Activated naive CD4-positive, alpha-beta T cell (primary cell): ENCODE data around the gene ZNF222.

Experiments used
- DNase-seq, 4 experiments: peaks; one replicate each; lab custom pipeline; 2025; lab: John Stamatoyannopoulos, UW

The ZNF222 gene

GRCh38 chr19:44025217-44025936 lies at the start of gene ZNF222:
ZNF222 (plus strand) TSS chr19:44025379; CDS start chr19:44025437, 58 bp downstream.
- DNase-seq: peak; percentile 18 to 54 (median 31)

- DNase-seq: no peak
These were observed 48.4 kb upstream of the ZNF222 start for GRCh38 chr19:43976732-43977131.

GRCh38 chr19:43983544-43983911 lies 41.7 kb upstream of the ZNF222 start:
- DNase-seq: no peak

- DNase-seq: peak; percentile 16 to 28 (median 22)
These were observed 41.1 kb upstream of the ZNF222 start, which contains the start of gene ZNF155 for GRCh38 chr19:43983912-43984686. ZNF155 (plus strand) TSS chr19:43984188; CDS start chr19:43988544, 4,356 bp downstream.

GRCh38 chr19:43984687-43985000 lies 40.5 kb upstream of the ZNF222 start:
- DNase-seq: no peak

GRCh38 chr19:43997631-43998290 lies 27.4 kb upstream of the ZNF222 start:
- DNase-seq: no peak

GRCh38 chr19:44002212-44002565 lies 23.0 kb upstream of the ZNF222 start:
- no peak for DNase-seq

- DNase-seq: peak; percentile 31 to 65 (median 56)
These were observed 22.4 kb upstream of the ZNF222 start, which contains the start of gene ZNF230 for GRCh38 chr19:44002566-44003460. ZNF230 (plus strand) TSS chr19:44002957; CDS start chr19:44007079, 4,122 bp downstream.

GRCh38 chr19:44003461-44004009 lies 21.6 kb upstream of the ZNF222 start:
- DNase-seq: no peak

- DNase-seq: no peak
These were observed 19.2 kb upstream of the ZNF222 start for GRCh38 chr19:44005973-44006372.

- no peak for DNase-seq
These were observed 17.7 kb upstream of the ZNF222 start for GRCh38 chr19:44007473-44007872.

GRCh38 chr19:44010468-44010867 lies 14.7 kb upstream of the ZNF222 start:
- no peak for DNase-seq

- DNase-seq: no peak
These were observed 5.7 kb upstream of the ZNF222 start for GRCh38 chr19:44019498-44019897.

GRCh38 chr19:44021221-44021620 lies 4.0 kb upstream of the ZNF222 start:
- DNase-seq: no peak

GRCh38 chr19:44024900-44025216 lies 321 bp upstream of the ZNF222 start:
- no peak for DNase-seq

GRCh38 chr19:44026622-44027021 lies 1.4 kb downstream of the ZNF222 start:
- no peak for DNase-seq

GRCh38 chr19:44032001-44032610 lies 6.9 kb downstream of the ZNF222 start:
- no peak for DNase-seq

- no peak for DNase-seq
These were observed 17.0 kb downstream of the ZNF222 start for GRCh38 chr19:44042147-44042546.

- DNase-seq: peak in 1 of 4 experiments; percentile 3
These were observed 25.8 kb downstream of the ZNF222 start for GRCh38 chr19:44050740-44051649.
